Muscle of leg (tissue), 11 donors: Measurements from ENCODE around the gene STAG1. TPM values are rescaled to one million over a fixed set of nuclear protein-coding genes. Genes with fewer than 3 reads are reported as not detected.
"Not testable (repeated sequence)": the region's sequence is repeated elsewhere in the genome, so short reads cannot be mapped to it uniquely, and the experiment has no call there.

Experiments
- DNase-seq: peaks from one replicate; pipeline ENCODE4 v3.0.0; 2013
- H3K27ac ChIP-seq: one replicate; pipeline ENCODE4 v1.5.1; 2013; ENCODE audit warnings: mild to moderate bottlenecking, low read length, control low read depth
- H3K27me3 ChIP-seq: one replicate; pipeline ENCODE4 v1.6.1; 2013; ENCODE audit warnings: low read length; ENCODE audit not compliant: control insufficient read depth, insufficient read depth
- H3K36me3 ChIP-seq: one replicate; pipeline ENCODE4 v1.6.1; 2013; ENCODE audit warnings: low read length; ENCODE audit not compliant: control insufficient read depth, insufficient read depth
- H3K4me1 ChIP-seq: one replicate; pipeline ENCODE4 v1.6.1; 2013; ENCODE audit warnings: low read length; ENCODE audit not compliant: control insufficient read depth, insufficient read depth
- H3K4me3 ChIP-seq: one replicate; pipeline ENCODE4 v1.5.1; 2013; ENCODE audit warnings: low read length, control low read depth
- H3K9me3 ChIP-seq: replicated peaks from 2 replicates; pipeline ENCODE4 v1.6.1; 2013; ENCODE audit warnings: low read depth, low read length; ENCODE audit not compliant: control insufficient read depth
- WGBS: methylation state at CpG from one replicate; pipeline ENCODE4 v1.1.5; 2013; ENCODE audit warnings: missing lambda C conversion rate; ENCODE audit not compliant: insufficient coverage; 5-methylcytosine and 5-hydroxymethylcytosine counted together
- polyA plus RNA-seq, 8 donors: library from polyadenylated mRNA; unstranded; fragments of 120-200 nt; gene quantifications; one replicate each; pipeline versions ENCODE4 v1.2.1 to v1.2.3, GENCODE V29; 2013; ENCODE audit warnings: inconsistent platforms in 1 of 8, low replicate concordance in 1 of 8; ENCODE audit not compliant: insufficient read length in 8 of 8, insufficient read depth in 1 of 8
- total RNA-seq: library from RNA; stranded (reverse); fragments of 120-200 nt; gene quantifications from one replicate; pipeline ENCODE4 v1.2.4, GENCODE V29; 2013

The STAG1 gene
- total and polyA plus RNA-seq, 9 donors: 22.9 to 52.2 (median 32.9) TPM

DNA sequence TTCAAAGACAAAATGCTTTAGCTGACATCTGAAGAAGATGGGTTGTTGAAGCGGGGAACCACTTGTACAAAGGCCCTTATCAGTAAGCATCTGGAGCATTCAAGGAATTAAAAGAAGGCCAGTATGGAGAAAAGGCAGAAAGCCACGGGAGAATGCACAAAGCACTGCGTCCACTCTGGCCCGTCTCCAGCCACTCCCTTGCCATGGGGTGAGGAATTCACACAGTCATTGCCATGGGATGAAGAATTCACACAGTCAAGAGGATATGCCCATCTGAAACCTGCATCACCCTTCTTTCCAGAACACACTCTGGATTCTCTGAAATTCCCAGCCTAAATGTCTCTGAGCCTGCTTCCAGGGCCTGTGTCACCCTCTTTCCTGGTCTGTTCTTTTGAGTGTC lies 26.7 kb upstream of the STAG1 start:
- DNase-seq: no peak
- Histone ChIP-seq H3K4me1 (peaks cover 4% of the 10 kb centered on the region), H3K36me3 (no peaks in the 10 kb centered on the region), H3K9me3 (no peaks in the 10 kb centered on the region), H3K4me3 (no peak overlapping the region), H3K27ac (no peak overlapping the region), H3K27me3 (no peaks in the 10 kb centered on the region)
- 69% methylated on average over 4 of the region's 4 CpGs for WGBS

GRCh38 chr3:136772709-136773108 lies 20.5 kb upstream of the STAG1 start:
- WGBS: 60% methylated on average over 1 of the region's 1 CpG
- no peaks in the 10 kb centered on the region for H3K27me3 ChIP-seq
- no peak overlapping the region for H3K4me3 ChIP-seq
- DNase-seq: no peak
- H3K27ac ChIP-seq: no peak overlapping the region
- no peaks in the 10 kb centered on the region for H3K4me1 ChIP-seq
- no peaks in the 10 kb centered on the region for H3K36me3 ChIP-seq
- H3K9me3 ChIP-seq: no peaks in the 10 kb centered on the region

GRCh38 chr3:136758160-136759102 lies 6.3 kb upstream of the STAG1 start:
- H3K4me3 ChIP-seq, H3K4me1 ChIP-seq, H3K9me3 ChIP-seq, H3K36me3 ChIP-seq, H3K27ac ChIP-seq, H3K27me3 ChIP-seq: not testable (repeated sequence)
- WGBS: 92% methylated on average over 14 of the region's 20 CpGs
- peak; percentile 22 for DNase-seq

- WGBS: no CpG with 5 or more reads among the region's 2 CpGs
- DNase-seq: no peak
- Histone ChIP-seq H3K9me3 (peaks cover 3% of the 10 kb centered on the region), H3K4me1 (peaks cover 11% of the 10 kb centered on the region), H3K4me3 (no peak overlapping the region), H3K27me3 (no peaks in the 10 kb centered on the region), H3K36me3 (no peaks in the 10 kb centered on the region), H3K27ac (no peak overlapping the region)
Measured at GRCh38 chr3:136755192-136755591, 3.0 kb upstream of the STAG1 start.

DNA sequence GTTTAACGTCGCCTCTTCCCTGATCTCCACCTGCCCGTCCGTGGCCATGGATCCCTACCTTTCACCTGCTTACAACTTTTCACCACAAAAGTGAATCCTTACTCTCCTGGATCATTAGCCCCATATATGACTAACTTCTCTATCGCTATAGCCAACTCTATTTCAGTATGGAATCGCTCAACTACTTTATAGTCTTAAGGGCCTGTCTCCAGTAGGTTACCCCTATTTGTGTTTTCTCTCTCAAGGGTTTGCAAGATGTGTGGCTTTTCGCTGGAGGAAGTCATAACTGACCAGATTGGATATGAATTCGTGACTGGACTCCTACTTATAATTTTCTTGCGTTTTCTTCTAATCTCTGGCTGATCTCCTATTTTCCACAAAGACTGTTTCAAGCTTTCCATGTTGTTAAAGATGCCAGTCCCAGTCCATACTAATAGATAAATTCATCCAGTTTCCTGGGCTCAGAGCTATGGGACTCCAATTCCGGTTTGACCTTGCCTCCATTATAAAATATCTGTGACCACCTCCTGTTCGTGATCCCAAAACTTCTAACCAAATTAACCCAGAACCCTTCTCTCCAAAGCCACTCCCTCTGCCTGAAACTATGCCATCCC lies 1.3 kb upstream of the STAG1 start:
- Histone ChIP-seq H3K27ac (peak overlapping the region; percentile 99), H3K4me3 (peak overlapping the region; percentile 56), H3K4me1 (peaks cover 16% of the 10 kb centered on the region), H3K27me3 (no peaks in the 10 kb centered on the region), H3K36me3 (no peaks in the 10 kb centered on the region), H3K9me3 (peaks cover 1% of the 10 kb centered on the region)
- WGBS: 45% methylated on average over 7 of the region's 11 CpGs
- peak; percentile 33 for DNase-seq

DNA sequence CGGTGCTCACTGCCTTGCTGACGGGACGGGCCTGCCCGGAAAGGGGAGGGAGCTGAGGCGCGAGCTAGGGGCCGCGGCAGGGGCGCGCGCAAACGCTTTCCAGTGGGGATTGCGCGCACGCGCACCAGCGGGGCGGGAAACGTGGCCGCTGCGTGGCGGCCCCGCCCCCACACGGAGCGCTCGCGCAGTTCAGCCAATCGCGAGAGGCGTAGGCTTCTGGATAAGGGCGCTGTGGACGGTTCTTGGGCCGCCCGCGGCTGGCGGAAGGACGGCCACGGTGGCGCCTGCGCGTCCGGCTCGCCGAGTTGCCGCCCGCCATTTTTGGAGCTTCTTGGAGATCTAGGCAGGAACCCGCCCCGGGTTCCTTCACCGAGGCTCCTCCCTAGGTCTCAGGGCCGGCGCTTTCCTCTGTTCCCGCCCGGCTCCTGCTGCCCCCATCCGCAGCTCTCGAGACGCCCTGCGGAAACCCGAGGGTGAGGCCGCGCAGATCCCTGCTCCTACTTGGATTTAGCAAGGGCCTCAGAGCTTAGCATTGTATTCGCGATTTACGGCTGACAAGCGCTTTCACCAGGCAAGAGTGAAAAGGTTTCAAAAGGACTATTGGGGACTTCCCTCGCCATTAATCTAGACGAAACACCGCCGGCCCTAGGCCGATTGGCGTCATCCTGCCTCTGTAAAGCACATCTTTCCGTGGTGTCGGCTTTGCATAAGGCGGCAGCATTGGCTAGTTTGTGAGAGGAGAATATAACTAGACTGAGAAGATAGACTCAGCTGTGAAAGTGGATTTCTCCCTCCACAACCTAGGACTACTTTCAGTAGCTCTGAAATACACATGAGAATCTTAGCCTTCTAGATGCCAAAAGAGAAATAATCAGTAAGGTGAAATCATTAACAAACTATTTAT lies 496 bp upstream of the STAG1 start:
- under 1% methylated on average over 64 of the region's 73 CpGs for WGBS

DNA sequence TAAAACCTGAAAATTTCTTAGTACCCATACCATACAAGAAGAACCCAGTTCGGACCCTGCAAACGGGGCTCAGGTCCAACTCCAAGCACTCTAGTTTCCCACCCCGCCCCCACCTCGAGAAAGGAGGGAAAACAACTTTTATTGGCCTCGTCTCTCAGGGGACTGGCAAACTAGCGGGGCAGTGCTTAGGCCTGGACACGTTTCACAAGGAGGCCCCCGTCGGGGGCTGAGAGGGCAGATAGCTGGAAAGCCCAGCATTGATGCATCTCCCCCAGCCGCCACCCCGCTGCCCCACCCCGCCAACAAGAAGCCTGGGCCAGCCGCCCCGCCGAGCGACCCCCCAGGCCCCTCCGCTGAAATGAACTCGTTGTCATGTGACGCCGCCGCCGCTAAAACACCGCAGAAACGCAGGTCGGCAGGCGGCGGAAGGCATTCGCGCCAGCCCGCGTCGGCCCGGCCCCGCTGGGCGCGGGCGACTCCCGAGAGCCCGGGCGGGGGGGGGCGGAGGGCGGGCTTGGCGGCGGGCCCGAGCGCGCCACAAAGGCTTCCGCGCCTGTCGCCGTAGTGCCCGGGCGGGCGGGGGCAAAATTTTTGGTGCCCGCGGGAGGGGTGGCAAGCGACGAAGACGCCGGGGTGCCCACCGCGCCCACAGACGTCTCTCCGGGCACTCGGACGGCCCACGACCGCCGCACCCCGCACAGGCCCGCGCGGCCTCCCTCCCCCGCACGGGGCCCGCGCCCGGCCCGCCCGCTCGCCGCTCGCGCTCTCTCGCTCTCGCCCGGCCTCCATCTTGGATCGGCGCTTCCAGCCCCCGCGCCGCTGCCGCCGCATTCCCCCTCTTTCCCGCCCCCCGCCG lies 634 bp downstream of the STAG1 start:
- Histone ChIP-seq H3K4me1 (peaks cover 16% of the 10 kb centered on the region), H3K4me3 (peak overlapping the region; percentile 70), H3K9me3 (no peaks in the 10 kb centered on the region), H3K27ac (peak overlapping the region; percentile 97), H3K27me3 (no peaks in the 10 kb centered on the region), H3K36me3 (no peaks in the 10 kb centered on the region)
- peak; percentile 91 for DNase-seq
- WGBS: under 1% methylated on average over 64 of the region's 97 CpGs

More for the DNA sequence above, 496 bp upstream of the STAG1 start:
- Histone ChIP-seq H3K36me3 (no peaks in the 10 kb centered on the region), H3K4me3 (peak overlapping the region; percentile 56), H3K27me3 (no peaks in the 10 kb centered on the region), H3K4me1 (peaks cover 16% of the 10 kb centered on the region), H3K9me3 (no peaks in the 10 kb centered on the region), H3K27ac (peak overlapping the region; percentile 99)
- DNase-seq: peak; percentile 99

DNA sequence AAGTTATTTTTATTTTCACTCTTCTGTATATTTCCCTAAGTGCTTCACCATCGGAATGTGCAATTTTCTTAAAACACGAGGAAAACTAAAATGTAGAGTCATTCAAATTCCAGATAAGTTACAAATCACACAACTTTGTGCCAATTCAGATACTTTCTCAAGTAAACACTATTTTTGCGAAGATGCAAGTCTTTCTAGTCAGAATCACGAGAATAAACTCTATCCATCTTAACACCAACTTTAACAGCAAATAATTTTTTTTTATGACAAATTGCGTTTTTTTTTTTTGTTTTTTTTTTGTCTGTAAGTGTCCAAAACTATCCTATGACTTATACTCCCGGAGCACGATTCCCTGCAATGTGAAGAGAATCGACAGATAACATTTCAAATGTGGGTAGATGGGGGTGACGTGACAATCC lies 1.3 kb downstream of the STAG1 start:
- no peaks in the 10 kb centered on the region for H3K9me3 ChIP-seq
- H3K36me3 ChIP-seq: no peaks in the 10 kb centered on the region
- peak overlapping the region; percentile 97 for H3K27ac ChIP-seq
- H3K4me1 ChIP-seq: peaks cover 16% of the 10 kb centered on the region
- no CpG with 5 or more reads among the region's 9 CpGs for WGBS
- DNase-seq: no peak
- peak overlapping the region; percentile 70 for H3K4me3 ChIP-seq
- H3K27me3 ChIP-seq: no peaks in the 10 kb centered on the region

- 17% methylated on average over 2 of the region's 8 CpGs for WGBS
- peaks cover 16% of the 10 kb centered on the region for H3K4me1 ChIP-seq
- no peaks in the 10 kb centered on the region for H3K27me3 ChIP-seq
- DNase-seq: peak; percentile 23
- H3K27ac ChIP-seq: peak overlapping the region; percentile 97
- peak overlapping the region; percentile 70 for H3K4me3 ChIP-seq
- H3K9me3 ChIP-seq: no peaks in the 10 kb centered on the region
- H3K36me3 ChIP-seq: peaks cover 2% of the 10 kb centered on the region
Measured at GRCh38 chr3:136750209-136750896, 1.8 kb downstream of the STAG1 start.
